Stimulated activated naive B cell treated with anti-CD40 and anti-IgM and Interleukin-4, amounts not matched to agents 10 μg/mL and 1 μg/mL and 100 μg/mL, for 72 hours (primary cell): ENCODE results near the gene UNC13C.

ENCODE experiments used
- ATAC-seq, 2 donors: fragments of 150-1000 bp; cut with Tn5 transposase; replicated peaks; 2 replicates each; pipeline ENCODE4 v1.10.0; 2021; ENCODE audit warnings: moderate library complexity in 1 of 2
- DNase-seq: peaks from one replicate; pipeline ENCODE4 v3.0.0; 2021
- H3K27ac Mint-ChIP-seq: one replicate; pipeline ENCODE4 v1.8.0; 2022; ENCODE audit warnings: mild to moderate bottlenecking, mixed read lengths
- H3K27me3 Mint-ChIP-seq, 2 donors: one replicate each; pipeline ENCODE4 v1.8.0; 2022; ENCODE audit warnings: mixed read lengths in 2 of 2
- H3K36me3 Mint-ChIP-seq, 2 donors: one replicate each; pipeline ENCODE4 v1.8.0; 2022; ENCODE audit warnings: mixed read lengths in 2 of 2, mild to moderate bottlenecking in 1 of 2
- H3K4me1 Mint-ChIP-seq, 2 donors: one replicate each; pipeline ENCODE4 v1.8.0; 2022; ENCODE audit warnings: mixed read lengths in 2 of 2, mild to moderate bottlenecking in 1 of 2
- H3K4me3 Mint-ChIP-seq, 2 donors: one replicate each; pipeline ENCODE4 v1.8.0; 2022; ENCODE audit warnings: mild to moderate bottlenecking in 2 of 2, mixed read lengths in 2 of 2, moderate library complexity in 1 of 2
- H3K9me3 Mint-ChIP-seq, 2 donors: one replicate each; pipeline ENCODE4 v1.8.0; 2022; ENCODE audit warnings: mixed read lengths in 2 of 2, mild to moderate bottlenecking in 1 of 2

The UNC13C gene

GRCh38 chr15:54109014-54109413 lies 130.8 kb downstream of the UNC13C start:
- Mint-ChIP-seq H3K27me3 (no peaks in the 10 kb centered on the region), H3K4me3 (no peak overlapping the region), H3K36me3 (no peaks in the 10 kb centered on the region), H3K27ac (no peak overlapping the region), H3K9me3 (no peaks in the 10 kb centered on the region), H3K4me1 (no peaks in the 10 kb centered on the region)
- DNase-seq (no peak), ATAC-seq (no peak)

GRCh38 chr15:54119051-54119450 lies 140.8 kb downstream of the UNC13C start:
- no peak for DNase-seq
- Mint-ChIP-seq H3K4me1 (no peaks in the 10 kb centered on the region), H3K27ac (no peak overlapping the region), H3K27me3 (no peaks in the 10 kb centered on the region), H3K36me3 (no peaks in the 10 kb centered on the region), H3K4me3 (no peak overlapping the region), H3K9me3 (peaks cover 0 to 1% of the 10 kb centered on the region in 2 donors)
- ATAC-seq, result no peak

- H3K9me3 Mint-ChIP-seq, result peaks cover 0 to 1% of the 10 kb centered on the region in 2 donors
- ATAC-seq (no peak), DNase-seq (no peak)
- no peak overlapping the region for H3K4me3 Mint-ChIP-seq
- H3K36me3 Mint-ChIP-seq, result no peaks in the 10 kb centered on the region
- no peak overlapping the region for H3K27ac Mint-ChIP-seq
- H3K27me3 Mint-ChIP-seq, result no peaks in the 10 kb centered on the region
- no peaks in the 10 kb centered on the region for H3K4me1 Mint-ChIP-seq
These were observed 142.8 kb downstream of the UNC13C start for GRCh38 chr15:54120949-54121463.

- Mint-ChIP-seq H3K27ac (no peak overlapping the region), H3K36me3 (no peaks in the 10 kb centered on the region), H3K4me3 (no peak overlapping the region), H3K27me3 (no peaks in the 10 kb centered on the region), H3K4me1 (no peaks in the 10 kb centered on the region), H3K9me3 (peaks cover 0 to 2% of the 10 kb centered on the region in 2 donors)
- DNase-seq, result no peak
- ATAC-seq, result no peak
These were observed 149.3 kb downstream of the UNC13C start for GRCh38 chr15:54127574-54127973.

- ATAC-seq (no peak), DNase-seq (no peak)
- Mint-ChIP-seq H3K4me1 (no peaks in the 10 kb centered on the region), H3K4me3 (no peak overlapping the region), H3K9me3 (peaks cover 0 to 2% of the 10 kb centered on the region in 2 donors), H3K27ac (no peak overlapping the region), H3K36me3 (no peaks in the 10 kb centered on the region), H3K27me3 (no peaks in the 10 kb centered on the region)
These were observed 153.2 kb downstream of the UNC13C start for GRCh38 chr15:54131410-54131809.

GRCh38 chr15:54149115-54149531 lies 170.9 kb downstream of the UNC13C start:
- peak in 1 of 2 donors; percentile 31 for ATAC-seq
- H3K27ac Mint-ChIP-seq, result no peak overlapping the region
- no peak overlapping the region for H3K4me3 Mint-ChIP-seq
- no peaks in the 10 kb centered on the region for H3K36me3 Mint-ChIP-seq
- H3K9me3 Mint-ChIP-seq, result peaks cover 0 to 2% of the 10 kb centered on the region in 2 donors
- no peaks in the 10 kb centered on the region for H3K27me3 Mint-ChIP-seq
- H3K4me1 Mint-ChIP-seq, result no peaks in the 10 kb centered on the region
- DNase-seq, result no peak

GRCh38 chr15:54150255-54150654 lies 172.0 kb downstream of the UNC13C start:
- H3K36me3 Mint-ChIP-seq, result no peaks in the 10 kb centered on the region

GRCh38 chr15:54159012-54159411 lies 180.8 kb downstream of the UNC13C start:
- no peaks in the 10 kb centered on the region for H3K9me3 Mint-ChIP-seq
- no peaks in the 10 kb centered on the region for H3K4me1 Mint-ChIP-seq
- H3K36me3 Mint-ChIP-seq, result no peaks in the 10 kb centered on the region
- DNase-seq, result no peak
- no peaks in the 10 kb centered on the region for H3K27me3 Mint-ChIP-seq
- no peak for ATAC-seq
- H3K4me3 Mint-ChIP-seq, result no peak overlapping the region
- no peak overlapping the region for H3K27ac Mint-ChIP-seq

More at GRCh38 chr15:54150255-54150654, 172.0 kb downstream of the UNC13C start:
- Mint-ChIP-seq H3K27me3 (no peaks in the 10 kb centered on the region), H3K9me3 (peaks cover 0 to 2% of the 10 kb centered on the region in 2 donors), H3K4me3 (no peak overlapping the region), H3K27ac (no peak overlapping the region), H3K4me1 (no peaks in the 10 kb centered on the region)
- ATAC-seq (peak in 1 of 2 donors; percentile 68), DNase-seq (no peak)

GRCh38 chr15:54187325-54187724 lies 209.1 kb downstream of the UNC13C start:
- H3K4me1 Mint-ChIP-seq, result no peaks in the 10 kb centered on the region
- no peaks in the 10 kb centered on the region for H3K36me3 Mint-ChIP-seq
- peaks cover 5 to 6% of the 10 kb centered on the region in 2 donors for H3K9me3 Mint-ChIP-seq
- no peak overlapping the region for H3K27ac Mint-ChIP-seq
- ATAC-seq (no peak), DNase-seq (no peak)
- H3K27me3 Mint-ChIP-seq, result no peaks in the 10 kb centered on the region
- H3K4me3 Mint-ChIP-seq, result no peak overlapping the region

- Mint-ChIP-seq H3K9me3 (peaks cover 19 to 36% of the 10 kb centered on the region in 2 donors), H3K27ac (no peak overlapping the region), H3K27me3 (no peaks in the 10 kb centered on the region), H3K4me3 (no peak overlapping the region), H3K4me1 (no peaks in the 10 kb centered on the region), H3K36me3 (no peaks in the 10 kb centered on the region)
- ATAC-seq (no peak), DNase-seq (no peak)
These were observed 219.8 kb downstream of the UNC13C start for GRCh38 chr15:54197995-54198394.

- Mint-ChIP-seq H3K4me3 (no peak overlapping the region), H3K4me1 (no peaks in the 10 kb centered on the region), H3K36me3 (no peaks in the 10 kb centered on the region), H3K9me3 (peaks cover 7 to 8% of the 10 kb centered on the region in 2 donors), H3K27me3 (no peaks in the 10 kb centered on the region), H3K27ac (no peak overlapping the region)
- no peak for DNase-seq
- ATAC-seq, result no peak
These were observed 228.5 kb downstream of the UNC13C start for GRCh38 chr15:54206586-54207321.

GRCh38 chr15:54208786-54209185 lies 230.5 kb downstream of the UNC13C start:
- DNase-seq (no peak), ATAC-seq (no peak)
- peaks cover 3% of the 10 kb centered on the region in 2 donors for H3K9me3 Mint-ChIP-seq
- H3K4me1 Mint-ChIP-seq, result no peaks in the 10 kb centered on the region
- H3K4me3 Mint-ChIP-seq, result no peak overlapping the region
- H3K27me3 Mint-ChIP-seq, result peaks cover 0 to 4% of the 10 kb centered on the region in 2 donors
- no peak overlapping the region for H3K27ac Mint-ChIP-seq
- H3K36me3 Mint-ChIP-seq, result no peaks in the 10 kb centered on the region

- Mint-ChIP-seq H3K4me3 (no peak overlapping the region), H3K36me3 (no peaks in the 10 kb centered on the region), H3K27ac (no peak overlapping the region), H3K9me3 (no peaks in the 10 kb centered on the region), H3K27me3 (peaks cover 0 to 4% of the 10 kb centered on the region in 2 donors), H3K4me1 (no peaks in the 10 kb centered on the region)
- no peak for ATAC-seq
- no peak for DNase-seq
These were observed 234.4 kb downstream of the UNC13C start for GRCh38 chr15:54212635-54213034.

GRCh38 chr15:54226455-54226854 lies 248.2 kb downstream of the UNC13C start:
- no peaks in the 10 kb centered on the region for H3K27me3 Mint-ChIP-seq
- ATAC-seq, result no peak
- no peaks in the 10 kb centered on the region for H3K36me3 Mint-ChIP-seq
- H3K4me1 Mint-ChIP-seq, result no peaks in the 10 kb centered on the region
- H3K4me3 Mint-ChIP-seq, result no peak overlapping the region
- H3K27ac Mint-ChIP-seq, result no peak overlapping the region
- no peak for DNase-seq
- peaks cover 22 to 27% of the 10 kb centered on the region in 2 donors for H3K9me3 Mint-ChIP-seq

- H3K9me3 Mint-ChIP-seq, result peaks cover 17 to 25% of the 10 kb centered on the region in 2 donors
These were observed 249.3 kb downstream of the UNC13C start for GRCh38 chr15:54227569-54227968.

More at GRCh38 chr15:54227569-54227968, 249.3 kb downstream of the UNC13C start:
- ATAC-seq, result no peak
- H3K36me3 Mint-ChIP-seq, result no peaks in the 10 kb centered on the region
- H3K4me3 Mint-ChIP-seq, result no peak overlapping the region
- no peaks in the 10 kb centered on the region for H3K27me3 Mint-ChIP-seq
- H3K27ac Mint-ChIP-seq, result no peak overlapping the region
- DNase-seq, result no peak
- no peaks in the 10 kb centered on the region for H3K4me1 Mint-ChIP-seq
